DMS79 treated with DMSO at 0.1 percent for 48 hours (cell line): ENCODE measurements around the gene MAP3K5.

ENCODE experiments used
- DNase-seq: peaks from one replicate; lab custom pipeline; 2025; lab: John Stamatoyannopoulos, UW

The MAP3K5 gene

DNA sequence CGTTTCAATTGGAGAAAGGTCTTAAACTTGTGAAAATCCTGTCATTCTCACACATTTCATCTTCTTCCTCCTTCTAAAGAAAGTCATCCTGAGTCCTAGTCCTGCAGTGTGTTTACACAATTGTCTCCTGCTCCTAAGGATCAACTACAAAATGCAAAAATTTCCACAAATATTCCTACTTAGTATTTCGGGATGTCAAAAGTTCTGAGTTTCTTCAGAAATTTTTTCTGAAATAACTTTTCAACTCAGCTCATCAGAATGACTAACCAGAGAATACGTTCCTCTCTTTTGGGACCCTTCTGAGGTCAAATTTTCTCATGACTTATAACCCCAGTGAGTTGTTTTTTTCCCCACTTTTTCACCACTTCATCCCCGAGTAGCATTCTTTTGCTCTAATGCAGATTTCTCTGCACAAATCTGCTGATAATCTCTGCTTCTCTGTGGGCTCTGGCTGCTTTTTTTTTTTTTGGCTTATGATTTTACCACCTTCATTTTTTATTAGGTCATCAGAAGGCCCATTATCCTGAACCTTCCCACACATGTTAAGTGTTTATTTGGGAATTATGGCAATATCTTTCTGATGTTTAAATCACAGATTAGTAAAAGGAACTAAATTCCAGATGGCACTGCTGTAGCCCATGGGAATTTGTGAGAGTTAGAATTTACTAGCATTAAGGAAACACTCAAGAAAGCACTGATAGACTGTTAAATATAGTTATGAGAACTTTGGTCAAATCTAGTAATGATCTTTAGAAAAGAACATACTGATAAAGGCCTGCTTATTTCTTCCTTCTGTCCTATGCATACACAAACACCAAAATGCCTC, 41.4 kb downstream of the MAP3K5 start:
- DNase-seq = no peak

DNA sequence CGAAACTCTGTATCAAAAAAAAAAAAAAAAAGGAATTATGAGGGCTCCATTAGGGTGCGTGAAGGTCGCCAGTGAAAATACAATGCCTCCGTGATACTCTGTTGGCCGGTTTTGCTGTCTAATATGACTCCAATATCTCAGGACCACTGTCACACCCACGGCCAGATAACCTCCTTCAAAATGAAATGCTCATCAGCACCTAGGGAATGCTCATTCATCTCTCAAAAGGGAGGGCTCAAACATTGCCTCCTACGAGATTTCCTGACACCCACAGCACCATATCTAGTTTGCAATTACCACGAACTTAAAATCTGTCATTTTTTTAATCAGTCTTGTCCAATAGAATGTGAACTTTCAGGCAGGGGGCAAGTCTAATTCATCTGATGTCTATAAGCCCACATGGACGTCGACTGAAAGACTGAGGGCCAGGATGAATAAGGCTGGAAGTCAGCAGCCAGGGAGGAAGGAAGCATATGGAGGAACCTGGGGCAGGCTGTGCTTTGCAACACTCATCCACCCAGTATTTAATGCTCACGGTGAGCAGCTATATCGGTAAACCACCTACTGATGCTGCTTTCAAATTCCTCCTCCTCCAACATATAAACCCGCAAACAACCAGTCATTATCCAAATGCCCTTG, 42.8 kb downstream of the MAP3K5 start:
- no peak for DNase-seq

DNA sequence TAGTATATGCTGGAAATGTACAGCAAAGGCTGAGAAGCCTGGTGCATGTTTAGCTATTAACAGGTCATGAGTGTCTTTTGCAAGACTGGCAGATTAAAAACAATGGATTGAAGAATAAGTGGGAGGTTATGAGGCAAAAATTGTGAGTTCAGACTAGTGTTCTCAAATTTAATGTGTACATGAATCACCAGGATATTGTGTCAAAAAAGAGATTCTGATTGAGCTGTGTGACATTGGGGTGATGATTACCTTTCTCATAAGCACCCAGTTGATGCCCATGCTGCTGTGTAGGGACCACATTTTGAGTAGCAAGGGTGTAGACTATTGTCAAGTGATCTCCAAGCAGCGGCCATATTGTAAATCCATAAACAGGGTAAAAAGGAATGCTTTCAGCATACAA, 44.8 kb downstream of the MAP3K5 start:
- DNase-seq = no peak

DNA sequence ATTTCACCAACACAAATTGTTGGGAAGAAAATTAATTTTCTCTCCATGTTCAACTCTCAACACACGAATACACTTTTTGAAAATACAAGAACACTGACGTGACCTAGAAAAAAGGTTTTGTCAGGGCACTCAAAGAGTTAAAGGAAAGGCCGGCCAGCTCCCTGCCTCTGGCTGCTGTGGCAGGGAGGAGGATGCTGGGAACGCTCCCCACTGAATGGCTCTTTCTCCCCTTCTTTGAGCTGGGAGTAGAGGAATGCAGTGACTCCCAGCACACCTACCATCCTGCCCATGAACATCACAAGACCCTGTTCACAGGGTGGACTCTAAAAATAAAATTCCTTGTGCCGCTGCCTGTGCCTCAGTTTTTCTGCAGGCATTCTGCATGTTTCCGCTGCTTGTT, 47.0 kb downstream of the MAP3K5 start:
- DNase-seq = no peak

DNA sequence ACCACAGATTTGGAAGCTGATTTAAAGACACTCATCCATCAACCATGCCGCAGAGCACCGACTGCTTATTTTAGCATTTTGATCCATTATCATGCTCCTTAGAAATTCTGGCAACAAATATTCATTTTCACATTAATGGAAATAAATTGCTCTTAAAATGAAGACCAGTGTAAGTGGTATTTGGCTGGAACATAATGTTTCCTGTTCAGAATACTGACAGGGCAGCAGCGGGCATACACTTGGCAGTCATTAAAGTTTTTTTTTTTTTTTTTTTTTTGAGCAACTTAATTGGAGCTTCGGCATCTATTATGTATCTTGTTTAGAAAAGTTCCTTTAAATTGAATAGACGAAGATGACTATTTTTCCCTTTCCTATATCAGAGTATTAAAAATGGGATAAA, 47.4 kb downstream of the MAP3K5 start:
- DNase-seq = no peak

DNA sequence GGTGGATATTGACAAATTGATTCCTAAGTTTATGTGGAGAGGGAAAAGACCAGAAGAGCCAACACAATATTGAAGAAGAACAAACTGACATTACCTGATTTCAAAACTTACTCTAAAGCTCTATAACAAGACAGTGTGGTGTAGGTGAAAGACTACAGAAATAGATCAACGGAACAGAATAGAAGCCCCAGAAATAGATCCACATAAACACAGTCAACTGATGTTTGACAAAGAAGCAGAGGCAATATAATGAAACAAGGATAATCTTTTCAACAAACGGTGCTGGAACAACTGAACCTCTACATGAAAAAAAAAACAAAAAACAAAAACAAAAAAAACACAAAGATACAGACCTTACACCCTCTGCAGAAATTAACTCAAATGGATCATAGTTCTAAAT, 50.2 kb downstream of the MAP3K5 start:
- DNase-seq = no peak

DNA sequence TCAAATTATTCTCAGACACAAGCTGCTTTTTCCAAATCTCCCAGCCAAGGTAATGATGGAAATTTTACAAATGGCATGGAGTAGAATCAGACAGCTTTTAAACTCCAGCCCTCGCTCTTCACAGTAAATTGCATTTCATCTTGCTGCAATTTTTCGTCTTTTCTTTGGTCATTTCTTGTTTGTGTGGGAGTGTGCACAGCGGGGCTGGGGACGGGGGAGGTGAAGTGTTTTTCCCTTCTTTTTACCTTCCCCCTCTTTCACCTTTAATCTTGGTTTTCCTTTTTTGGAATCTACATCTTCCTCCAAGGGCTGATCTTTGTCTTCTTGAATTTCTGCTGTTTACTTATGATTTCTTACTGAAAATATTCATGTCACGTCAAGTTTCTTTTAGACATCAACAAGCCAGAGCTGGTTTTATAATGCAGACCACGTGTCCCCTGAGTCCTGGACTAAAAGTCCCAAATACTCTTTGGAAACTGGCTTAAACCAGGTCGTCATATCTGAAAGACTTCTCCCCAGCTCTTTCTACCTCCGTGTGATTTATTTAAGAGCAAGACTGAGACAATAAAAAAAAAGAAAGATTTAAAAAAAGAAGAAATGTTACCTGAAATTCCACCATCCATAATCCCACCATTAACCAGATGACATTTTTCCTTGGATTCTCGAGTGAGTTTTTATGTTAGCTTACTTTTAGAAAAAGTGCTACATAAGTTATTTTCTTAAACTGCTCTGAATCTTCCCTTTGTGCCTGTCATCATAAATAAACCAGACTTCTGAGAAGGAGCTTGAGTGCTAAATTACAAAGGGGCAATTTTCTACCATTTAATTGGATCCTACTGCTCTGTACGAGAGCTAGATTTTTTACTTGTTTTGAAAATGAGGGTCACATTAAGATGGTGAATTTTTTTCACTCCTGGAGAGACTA, 52.0 kb downstream of the MAP3K5 start:
- no peak for DNase-seq

DNA sequence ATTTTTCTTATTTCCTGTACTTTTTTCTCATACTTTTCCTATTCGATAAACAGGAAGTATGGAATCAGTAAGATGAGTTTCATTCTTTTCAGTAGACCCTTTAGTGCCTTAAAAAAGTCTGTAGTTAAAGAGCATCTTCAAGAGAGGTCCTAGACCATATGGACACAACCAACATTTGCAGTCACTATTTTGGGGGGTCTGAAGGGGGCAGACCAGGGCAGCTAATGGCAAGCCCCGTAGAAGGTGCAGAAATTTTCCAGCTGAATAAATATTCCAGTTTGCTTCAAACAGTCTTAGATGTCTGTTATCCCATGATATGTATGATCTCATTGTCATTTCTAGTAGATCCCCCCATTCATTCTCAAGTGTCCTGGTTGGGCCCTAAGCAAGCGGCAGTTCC, 52.8 kb downstream of the MAP3K5 start:
- no peak for DNase-seq

DNA sequence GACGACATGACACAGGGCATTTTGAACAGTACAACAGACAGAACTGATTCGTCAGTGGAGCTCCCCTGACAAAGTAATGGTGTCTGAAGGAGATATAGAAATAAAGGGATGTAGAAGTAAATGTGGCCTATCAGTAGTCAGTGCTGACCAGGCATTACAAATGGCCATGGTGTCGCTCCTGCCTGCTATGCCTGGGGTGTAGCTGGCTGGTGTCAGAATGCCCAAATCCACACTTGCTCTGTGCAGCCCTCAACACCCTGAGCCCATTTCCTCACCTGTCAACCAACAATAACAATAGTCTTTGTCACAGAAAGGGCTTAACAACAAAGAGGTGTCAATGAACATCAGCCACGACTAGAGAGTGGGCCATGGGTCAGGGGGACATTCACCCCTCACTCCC, 53.2 kb downstream of the MAP3K5 start:
- no peak for DNase-seq

DNA sequence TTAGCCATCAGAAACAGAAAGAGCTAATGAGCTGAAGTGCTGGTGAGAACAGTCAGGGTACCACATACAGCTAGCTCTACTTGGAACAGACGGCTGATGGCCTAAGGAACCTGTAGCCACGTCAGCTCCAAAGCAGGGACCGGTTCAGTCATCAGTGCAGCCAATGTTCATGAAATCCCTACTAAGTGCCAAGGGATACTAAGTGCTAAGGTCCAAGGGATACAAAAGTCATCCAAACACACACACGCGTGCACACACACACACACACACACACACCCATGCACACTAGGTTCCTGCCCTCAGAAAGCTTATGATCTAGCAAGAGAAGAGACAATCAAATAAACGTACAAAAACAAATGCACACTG, 53.6 kb downstream of the MAP3K5 start:
- DNase-seq = no peak

DNA sequence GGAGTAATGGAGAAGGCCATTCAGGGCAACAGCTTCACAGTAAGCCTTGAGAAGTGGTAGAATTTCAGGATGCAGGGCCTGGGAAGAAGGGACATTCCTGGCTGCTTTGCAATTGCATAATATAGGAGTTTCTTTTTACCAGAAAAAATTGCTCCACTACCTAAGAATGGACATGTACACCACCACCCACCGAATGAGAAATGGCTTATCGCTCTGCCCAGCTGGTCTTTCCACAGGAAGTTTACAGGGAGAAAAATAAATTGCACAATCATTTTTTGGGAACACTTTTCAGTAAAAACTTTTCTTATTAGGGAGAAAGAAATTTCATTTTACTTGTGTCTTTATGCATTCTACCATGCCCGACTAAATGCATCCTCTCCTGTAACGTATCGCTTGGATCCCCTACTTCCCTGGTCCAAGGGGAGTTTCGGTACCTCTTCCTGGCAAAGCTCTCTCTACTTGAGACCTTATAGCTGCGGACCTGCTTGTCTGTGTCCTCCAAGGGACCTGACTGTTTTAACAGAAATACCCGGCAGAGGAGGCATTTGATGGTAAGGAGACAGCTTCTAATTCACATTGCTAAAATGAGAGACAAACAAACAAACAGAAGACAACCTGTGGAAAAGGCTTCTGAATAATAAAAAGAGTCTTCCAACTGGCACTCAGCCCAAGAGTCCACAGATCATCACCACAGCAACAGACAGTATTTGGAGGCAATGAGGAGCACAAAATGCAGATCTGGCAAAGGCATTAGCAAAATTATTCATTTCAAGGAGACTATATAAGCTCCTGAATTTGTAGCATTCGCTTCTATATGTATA, 54.2 kb downstream of the MAP3K5 start:
- no peak for DNase-seq

DNA sequence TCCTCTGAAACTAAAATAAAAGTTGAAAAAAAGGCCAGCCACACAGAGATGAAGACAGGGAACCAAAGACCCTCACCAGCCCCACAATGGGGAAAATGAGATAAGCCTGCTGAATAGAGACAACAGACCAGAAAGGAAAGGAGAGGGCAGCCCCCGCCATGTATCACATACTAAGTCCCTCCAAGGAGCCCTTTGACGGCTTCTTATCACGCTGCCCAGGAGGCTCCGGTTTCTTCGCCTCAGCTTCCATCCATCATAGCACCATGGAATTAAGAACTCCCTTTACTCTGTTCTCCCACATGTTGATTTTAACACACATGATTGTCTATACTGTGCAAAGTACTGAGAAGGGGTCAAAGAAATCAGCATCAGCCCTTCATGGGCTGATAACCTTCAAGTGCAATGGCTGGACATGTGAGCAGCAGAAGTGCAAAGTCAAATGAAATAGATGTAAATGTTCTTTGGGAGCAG, 54.9 kb downstream of the MAP3K5 start:
- DNase-seq = no peak

DNA sequence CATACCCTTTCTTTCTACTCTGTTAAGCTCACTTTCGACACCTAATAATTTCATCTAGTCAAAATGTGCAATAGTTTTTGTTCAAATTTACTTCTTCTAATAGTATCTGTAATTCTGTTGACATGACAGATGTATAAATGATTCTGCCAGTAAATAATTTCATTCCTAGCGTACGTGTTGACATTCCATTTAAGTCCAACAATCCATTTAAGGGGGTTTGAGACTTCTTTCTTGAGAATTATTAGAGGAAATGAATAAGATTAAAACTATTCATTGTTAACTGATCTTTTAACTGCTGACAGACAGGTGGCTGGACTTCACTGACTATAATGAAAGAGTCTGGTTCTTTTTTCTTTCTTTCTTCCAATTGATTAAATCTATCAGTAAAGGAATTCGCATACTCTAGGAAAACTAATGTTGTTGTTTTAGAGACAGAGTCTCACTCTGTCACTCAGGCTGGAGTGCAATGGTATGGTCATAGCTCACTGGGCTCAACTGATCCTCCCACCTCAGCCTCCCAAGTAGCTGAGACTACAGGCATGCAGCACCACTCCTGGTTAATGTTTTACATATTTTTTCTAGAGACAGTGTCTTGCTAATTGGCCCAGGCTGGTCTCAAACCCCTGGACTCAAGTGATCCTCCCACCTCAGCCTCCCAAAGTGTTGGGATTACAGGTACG, 55.9 kb downstream of the MAP3K5 start:
- DNase-seq = no peak

DNA sequence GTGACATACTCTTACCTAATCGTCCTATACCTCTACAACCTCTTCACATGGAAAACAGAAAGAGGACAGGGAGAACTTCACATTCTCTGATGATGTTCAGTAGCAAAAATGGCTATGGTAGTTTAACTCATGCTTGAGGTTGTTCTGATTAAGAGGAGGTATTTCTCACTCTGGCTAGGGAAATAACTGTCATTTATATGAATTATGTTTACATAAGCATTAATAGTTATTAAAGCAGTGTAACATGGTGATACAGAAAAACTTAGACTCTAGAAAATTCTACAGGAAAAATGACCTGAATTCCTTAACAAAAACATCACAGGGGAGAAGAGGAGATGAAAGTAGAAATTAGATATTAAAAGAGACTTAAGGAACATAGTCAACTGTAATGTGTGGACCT, 57.3 kb downstream of the MAP3K5 start:
- no peak for DNase-seq

DNA sequence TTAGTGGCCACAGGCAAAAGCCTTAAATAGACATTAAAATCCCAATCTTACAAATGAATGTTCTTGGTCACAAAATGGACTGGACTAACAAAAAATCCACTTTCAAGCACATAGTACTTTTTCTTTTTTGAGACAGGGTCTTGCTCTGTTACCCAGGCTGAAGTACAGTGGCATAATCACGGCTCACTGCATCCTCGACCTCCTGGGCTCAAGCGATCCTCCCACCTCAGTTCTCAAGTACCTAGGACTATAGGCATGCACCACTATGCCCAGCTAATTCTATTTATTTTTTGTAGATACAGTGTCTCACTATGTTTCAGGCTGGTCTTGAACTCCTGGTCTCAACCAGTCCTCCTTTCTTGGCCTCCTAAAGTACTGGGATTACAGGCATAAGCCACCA, 59.4 kb downstream of the MAP3K5 start:
- DNase-seq = no peak

DNA sequence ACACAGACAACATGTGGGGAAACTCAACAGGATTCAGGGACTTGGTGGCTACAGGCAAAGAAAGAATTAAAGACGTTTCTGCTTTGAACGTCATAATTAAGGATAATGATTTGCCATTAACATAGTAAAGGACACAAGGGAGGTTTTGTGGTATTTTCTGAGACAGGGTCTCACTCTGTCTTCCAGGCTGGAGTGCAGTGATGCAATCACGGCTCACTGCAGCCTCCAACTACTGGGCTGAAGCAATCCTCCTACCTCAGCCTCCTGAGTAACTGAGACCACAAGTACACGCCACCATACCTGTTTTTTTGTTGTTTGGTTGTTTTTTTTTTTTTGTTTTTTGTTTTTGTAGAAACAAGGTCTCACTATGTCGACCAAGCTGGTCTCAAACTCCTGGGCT, 62.4 kb downstream of the MAP3K5 start:
- no peak for DNase-seq

DNA sequence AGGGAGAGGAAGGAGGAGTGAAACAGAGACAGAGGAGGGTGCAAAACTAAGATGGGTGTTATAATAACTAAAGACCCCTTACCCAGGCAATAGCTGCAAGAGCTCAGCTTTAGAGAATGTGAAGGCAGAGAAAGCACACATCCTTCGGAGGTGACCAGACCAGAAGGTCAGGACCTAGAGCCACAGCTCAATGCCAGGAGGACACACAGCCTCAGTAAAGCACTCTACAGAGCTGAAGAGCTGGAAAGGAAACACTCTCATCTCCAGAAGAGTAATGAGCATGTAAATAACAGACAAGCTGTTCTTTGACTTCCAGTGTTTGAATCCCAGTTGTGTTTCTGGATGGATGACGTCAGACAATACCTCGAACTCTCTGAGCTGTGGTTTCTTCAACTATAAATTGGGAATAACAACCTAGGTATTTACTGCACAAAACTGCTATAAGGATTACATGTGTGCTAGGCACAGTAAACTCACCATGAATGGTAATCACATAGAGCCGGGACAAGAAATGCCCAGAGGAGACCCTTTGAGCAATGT, 63.2 kb downstream of the MAP3K5 start:
- no peak for DNase-seq

DNA sequence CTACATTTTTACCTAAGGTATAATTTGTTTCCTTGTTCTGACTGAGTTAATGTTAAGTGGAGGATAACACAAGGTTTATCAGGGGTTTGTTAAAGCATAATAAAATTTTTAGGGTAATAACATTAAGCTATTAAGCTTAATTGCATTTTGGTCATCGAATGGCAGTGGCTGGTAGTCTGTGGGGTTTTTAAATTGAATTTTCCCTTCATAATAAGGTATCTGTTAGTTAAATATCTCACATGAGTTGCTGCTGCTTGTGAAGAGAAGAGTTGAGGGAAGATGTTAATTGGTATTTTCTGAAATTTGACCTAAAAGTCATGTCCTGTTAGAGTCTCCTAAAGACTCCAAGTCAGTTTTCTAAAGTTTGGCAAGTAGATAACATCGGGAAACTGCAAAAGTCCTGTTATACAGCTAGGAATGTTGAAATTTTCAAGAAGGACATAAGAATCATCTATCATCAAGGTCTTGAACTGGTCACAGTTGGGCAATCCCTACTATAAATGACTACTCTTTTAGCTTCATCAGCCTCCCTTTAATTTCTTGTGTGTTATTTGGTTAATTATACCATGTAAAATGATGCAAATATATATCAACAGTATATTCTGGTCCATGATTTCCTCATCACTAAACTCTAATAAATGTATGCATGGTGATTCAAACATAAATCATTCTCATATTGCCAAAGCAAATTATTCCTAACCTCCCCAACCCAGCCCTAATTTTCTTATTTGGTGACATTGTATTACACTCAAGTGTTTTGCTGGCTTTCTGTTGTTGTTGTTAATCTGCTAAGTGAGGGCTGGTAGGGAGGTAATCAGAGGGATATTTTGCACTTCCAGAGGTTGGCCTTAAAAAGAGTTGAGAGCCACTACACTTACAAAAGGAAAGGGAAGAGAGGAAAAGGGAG, 64.0 kb downstream of the MAP3K5 start:
- DNase-seq = no peak

DNA sequence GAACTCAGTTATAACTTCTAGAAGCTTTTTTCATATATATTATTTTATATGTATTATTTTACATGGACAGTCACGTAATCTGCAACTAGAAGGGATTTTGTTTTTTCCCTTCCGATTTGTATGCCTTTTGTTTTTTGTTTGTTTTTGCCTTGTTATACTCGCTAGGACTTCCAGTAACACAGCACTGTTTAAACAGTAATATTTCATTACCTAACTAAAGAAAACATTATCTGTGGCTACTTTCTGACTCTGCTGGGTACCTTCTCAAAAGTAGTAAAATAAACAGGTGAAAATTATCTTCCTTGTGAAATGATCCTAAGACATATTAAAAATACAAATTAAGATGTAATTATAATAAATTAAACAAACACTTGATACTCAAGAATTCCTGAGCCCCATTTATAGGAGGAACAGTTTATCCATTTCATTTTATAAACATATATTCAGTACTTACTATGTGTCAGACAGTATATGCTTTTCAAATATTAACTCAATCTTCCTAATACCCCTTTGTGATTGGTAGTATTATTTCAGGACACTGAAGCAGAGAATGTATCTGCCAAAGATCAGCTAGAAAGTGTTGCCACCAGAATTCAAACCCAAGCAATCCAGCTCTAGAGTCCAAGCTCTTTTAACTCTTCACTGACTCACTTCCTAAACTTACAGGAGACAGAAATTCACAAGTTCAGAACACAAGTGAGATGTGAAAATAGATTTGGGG, 65.3 kb downstream of the MAP3K5 start:
- no peak for DNase-seq
